HUES6 (cell line): ENCODE measurements around the gene TNFAIP8.

Source experiments
- H3K27ac ChIP-seq: 2 replicates; pipeline ENCODE4 v1.7.0; 2013; ENCODE audit warnings: low read depth, mild to moderate bottlenecking, low read length, inconsistent platforms
- H3K27me3 ChIP-seq: 2 replicates; pipeline ENCODE4 v1.6.1; 2013; ENCODE audit warnings: low read length; ENCODE audit not compliant: control insufficient read depth, insufficient read depth
- H3K36me3 ChIP-seq: 2 replicates; pipeline ENCODE4 v1.6.1; 2013; ENCODE audit warnings: low read length; ENCODE audit not compliant: control insufficient read depth, insufficient read depth
- H3K4me1 ChIP-seq: 2 replicates; pipeline ENCODE4 v1.6.1; 2013; ENCODE audit warnings: low read length; ENCODE audit not compliant: control insufficient read depth, insufficient read depth
- H3K4me3 ChIP-seq: 2 replicates; pipeline ENCODE4 v1.5.1; 2013; ENCODE audit warnings: low read depth, low read length
- H3K9ac ChIP-seq: one replicate; pipeline ENCODE4 v1.6.1; 2013; ENCODE audit warnings: mild to moderate bottlenecking, low read length
- H3K9me3 ChIP-seq: 2 replicates; pipeline ENCODE4 v1.6.1; 2013; ENCODE audit warnings: low read depth, low read length; ENCODE audit not compliant: control insufficient read depth, insufficient read depth

Gene TNFAIP8

GRCh38 chr5:119398727-119399466, 43.1 kb downstream of the TNFAIP8 start:
- Histone ChIP-seq H3K4me3 (no peak overlapping the region), H3K27me3 (no peaks in the 10 kb centered on the region), H3K36me3 (no peaks in the 10 kb centered on the region), H3K27ac (no peak overlapping the region), H3K4me1 (peaks cover 35% of the 10 kb centered on the region), H3K9ac (no peak overlapping the region), H3K9me3 (no peaks in the 10 kb centered on the region)

GRCh38 chr5:119400245-119400644, 44.4 kb downstream of the TNFAIP8 start:
- Histone ChIP-seq H3K27me3 (no peaks in the 10 kb centered on the region), H3K4me1 (peaks cover 40% of the 10 kb centered on the region), H3K27ac (no peak overlapping the region), H3K36me3 (no peaks in the 10 kb centered on the region), H3K9me3 (no peaks in the 10 kb centered on the region), H3K9ac (no peak overlapping the region), H3K4me3 (no peak overlapping the region)

GRCh38 chr5:119402081-119402480, 46.3 kb downstream of the TNFAIP8 start:
- Histone ChIP-seq H3K27ac (peak overlapping the region; percentile 60), H3K4me1 (peaks cover 44% of the 10 kb centered on the region), H3K27me3 (no peaks in the 10 kb centered on the region), H3K4me3 (no peak overlapping the region), H3K9ac (no peak overlapping the region), H3K36me3 (no peaks in the 10 kb centered on the region), H3K9me3 (no peaks in the 10 kb centered on the region)

GRCh38 chr5:119402555-119402954, 46.7 kb downstream of the TNFAIP8 start:
- Histone ChIP-seq H3K4me1 (peaks cover 44% of the 10 kb centered on the region), H3K4me3 (no peak overlapping the region), H3K36me3 (no peaks in the 10 kb centered on the region), H3K9ac (no peak overlapping the region), H3K27ac (peak overlapping the region; percentile 60), H3K27me3 (no peaks in the 10 kb centered on the region), H3K9me3 (no peaks in the 10 kb centered on the region)

GRCh38 chr5:119404033-119404432, 48.2 kb downstream of the TNFAIP8 start:
- Histone ChIP-seq H3K27ac (no peak overlapping the region), H3K36me3 (no peaks in the 10 kb centered on the region), H3K27me3 (no peaks in the 10 kb centered on the region), H3K4me1 (peaks cover 42% of the 10 kb centered on the region), H3K9me3 (no peaks in the 10 kb centered on the region), H3K9ac (no peak overlapping the region), H3K4me3 (no peak overlapping the region)

- Histone ChIP-seq H3K36me3 (no peaks in the 10 kb centered on the region), H3K9ac (no peak overlapping the region), H3K9me3 (no peaks in the 10 kb centered on the region), H3K4me3 (no peak overlapping the region), H3K27me3 (no peaks in the 10 kb centered on the region), H3K4me1 (peaks cover 38% of the 10 kb centered on the region), H3K27ac (no peak overlapping the region)
Measured at GRCh38 chr5:119405419-119405818, 49.6 kb downstream of the TNFAIP8 start.

- H3K4me1 ChIP-seq, result peaks cover 28% of the 10 kb centered on the region
- H3K4me3 ChIP-seq, result no peak overlapping the region
- H3K27me3 ChIP-seq, result no peaks in the 10 kb centered on the region
- H3K9me3 ChIP-seq, result no peaks in the 10 kb centered on the region
- H3K9ac ChIP-seq, result no peak overlapping the region
- no peaks in the 10 kb centered on the region for H3K36me3 ChIP-seq
- H3K27ac ChIP-seq, result no peak overlapping the region
Measured at GRCh38 chr5:119406551-119407110, 50.8 kb downstream of the TNFAIP8 start.

- no peak overlapping the region for H3K9ac ChIP-seq
- no peaks in the 10 kb centered on the region for H3K9me3 ChIP-seq
- no peak overlapping the region for H3K4me3 ChIP-seq
- H3K27ac ChIP-seq, result no peak overlapping the region
- H3K27me3 ChIP-seq, result no peaks in the 10 kb centered on the region
- no peaks in the 10 kb centered on the region for H3K36me3 ChIP-seq
- peaks cover 9% of the 10 kb centered on the region for H3K4me1 ChIP-seq
Measured at GRCh38 chr5:119409235-119409815, 53.5 kb downstream of the TNFAIP8 start.

- Histone ChIP-seq H3K36me3 (no peaks in the 10 kb centered on the region), H3K4me1 (no peaks in the 10 kb centered on the region; the same call in 1 of the 2 replicates), H3K27ac (no peak overlapping the region), H3K9ac (no peak overlapping the region), H3K9me3 (no peaks in the 10 kb centered on the region), H3K27me3 (no peaks in the 10 kb centered on the region), H3K4me3 (no peak overlapping the region)
Measured at GRCh38 chr5:119410448-119411159, 54.8 kb downstream of the TNFAIP8 start.

GRCh38 chr5:119411361-119412278, 55.8 kb downstream of the TNFAIP8 start:
- no peak overlapping the region for H3K27ac ChIP-seq
- H3K4me3 ChIP-seq, result peak overlapping the region; percentile 73
- no peaks in the 10 kb centered on the region for H3K9me3 ChIP-seq
- H3K4me1 ChIP-seq, result no peaks in the 10 kb centered on the region; the same call in 1 of the 2 replicates
- no peaks in the 10 kb centered on the region for H3K27me3 ChIP-seq
- no peaks in the 10 kb centered on the region for H3K36me3 ChIP-seq
- H3K9ac ChIP-seq, result peak overlapping the region; percentile 48
